ENCODE measurements around the gene BPHL. TPM values are rescaled to one million over a fixed set of nuclear protein-coding genes. Genes with fewer than 3 reads are reported as not detected.

BPHL gene
- total RNA-seq, 2 experiments from 2014 or later = 9.7 to 20.9 TPM

- BruUV-seq (replicated peaks) = no TSS peak
- H3K4me2 ChIP-seq (ENCODE audit: low read length) = no peak overlapping the region
- H3K27ac ChIP-seq (ENCODE audit: low read depth, low read length, poor library complexity, severe bottlenecking) = no peak overlapping the region
- H3K4me1 ChIP-seq (ENCODE audit: insufficient read depth, low read length, poor library complexity, severe bottlenecking) = no peaks in the 10 kb centered on the region
- no peak for TF ChIP-seq EZH2phosphoT487 (IDR thresholded peaks at IDR 0.05; ENCODE audit: borderline replicate concordance, low read depth, low read length)
- ChIA-PET CTCF (ENCODE audit: unreplicated experiment) (no interaction called here), POLR2A (interaction anchor here (0.9 kb wide), 1 partner anchor 192 kb away, joined by 3 read pairs; no protein-coding TSS in a partner anchor)
- no peak overlapping the region for H2AFZ ChIP-seq (ENCODE audit: low read length)
- DNase-seq (ENCODE audit: low spot score) = no peak
- H3K79me2 ChIP-seq (ENCODE audit: insufficient read depth, low read depth, low read length) = no peaks in the 10 kb centered on the region
- intact Hi-C loops (cut with micrococcal nuclease; ENCODE audit: unreplicated experiment) = no loop called here
- no peak overlapping the region for H3K4me3 ChIP-seq (ENCODE audit: low read depth, low read length, poor library complexity, severe bottlenecking)
- no peaks in the 10 kb centered on the region for H4K20me1 ChIP-seq (ENCODE audit: insufficient read depth, low read length)
- peaks cover 50% of the 10 kb centered on the region for H3K9me3 ChIP-seq (ENCODE audit: low read length)
- peaks cover 69% of the 10 kb centered on the region for H3K36me3 ChIP-seq (ENCODE audit: insufficient read depth, low read length)
- no peaks in the 10 kb centered on the region for H3K9me2 ChIP-seq (ENCODE audit: insufficient read depth, low read length)
These were observed 28.5 kb upstream of the BPHL start for GRCh38 chr6:3090013-3090412.

GRCh38 chr6:3094815-3095214 is 23.7 kb upstream of the BPHL start:
- H3K36me3 ChIP-seq (ENCODE audit: insufficient read depth, low read length) = peaks cover 66% of the 10 kb centered on the region
- no peaks in the 10 kb centered on the region for H3K4me1 ChIP-seq (ENCODE audit: insufficient read depth, low read length, poor library complexity, severe bottlenecking)

GRCh38 chr6:3102875-3103274 is 15.6 kb upstream of the BPHL start:
- no peak for TF ChIP-seq EZH2phosphoT487 (IDR thresholded peaks at IDR 0.05; ENCODE audit: borderline replicate concordance, low read depth, low read length)
- no peak for TF ChIP-seq CTCF (conservative IDR thresholded peaks at IDR 0.05; ENCODE audit: low read length)
- Histone ChIP-seq H4K20me1 (ENCODE audit: insufficient read depth, low read length) (no peaks in the 10 kb centered on the region), H3K4me1 (ENCODE audit: insufficient read depth, low read length, poor library complexity, severe bottlenecking) (no peaks in the 10 kb centered on the region), H3K9me2 (ENCODE audit: insufficient read depth, low read length) (no peaks in the 10 kb centered on the region), H3K9me3 (ENCODE audit: low read length) (no peaks in the 10 kb centered on the region), H3K27ac (ENCODE audit: low read depth, low read length, poor library complexity, severe bottlenecking) (no peak overlapping the region), H3K36me3 (ENCODE audit: insufficient read depth, low read length) (peaks cover 69% of the 10 kb centered on the region), H3K79me2 (ENCODE audit: insufficient read depth, low read depth, low read length) (no peaks in the 10 kb centered on the region), H3K4me3 (ENCODE audit: low read depth, low read length, poor library complexity, severe bottlenecking) (no peak overlapping the region), H2AFZ (ENCODE audit: low read length) (no peak overlapping the region), H3K4me2 (ENCODE audit: low read length) (no peak overlapping the region)
- BruUV-seq (replicated peaks) = no TSS peak
- intact Hi-C loops (cut with micrococcal nuclease; ENCODE audit: unreplicated experiment) = no loop called here
- ChIA-PET CTCF (ENCODE audit: unreplicated experiment) (no interaction called here), POLR2A (no interaction called here)
- DNase-seq (ENCODE audit: low spot score) = no peak

More at GRCh38 chr6:3094815-3095214, 23.7 kb upstream of the BPHL start:
- Histone ChIP-seq H3K4me3 (ENCODE audit: low read depth, low read length, poor library complexity, severe bottlenecking) (no peak overlapping the region), H3K9me3 (ENCODE audit: low read length) (peaks cover 24% of the 10 kb centered on the region), H3K79me2 (ENCODE audit: insufficient read depth, low read depth, low read length) (no peaks in the 10 kb centered on the region), H3K27ac (ENCODE audit: low read depth, low read length, poor library complexity, severe bottlenecking) (no peak overlapping the region), H4K20me1 (ENCODE audit: insufficient read depth, low read length) (no peaks in the 10 kb centered on the region), H3K9me2 (ENCODE audit: insufficient read depth, low read length) (no peaks in the 10 kb centered on the region), H3K4me2 (ENCODE audit: low read length) (no peak overlapping the region), H2AFZ (ENCODE audit: low read length) (no peak overlapping the region)
- intact Hi-C loops (cut with micrococcal nuclease; ENCODE audit: unreplicated experiment) = no loop called here
- ChIA-PET POLR2A (no interaction called here), CTCF (ENCODE audit: unreplicated experiment) (no interaction called here)
- DNase-seq (ENCODE audit: low spot score) = no peak
- BruUV-seq (replicated peaks) = no TSS peak
- no peak for TF ChIP-seq CTCF (conservative IDR thresholded peaks at IDR 0.05; ENCODE audit: low read length)
- no peak for TF ChIP-seq EZH2phosphoT487 (IDR thresholded peaks at IDR 0.05; ENCODE audit: borderline replicate concordance, low read depth, low read length)
